HG02943 (cell line): Measurements from ENCODE around the gene KCNE1.
"Not testable (repeated sequence)": the region's sequence is repeated elsewhere in the genome, so short reads cannot be mapped to it uniquely, and the experiment has no call there.

Experiments used
- ATAC-seq: cut with Tn5 transposase; IDR thresholded peaks from one replicate; pipeline ENCODE4 v1.9.1; 2021; ENCODE audit warnings: mild to moderate bottlenecking, low read depth, moderate library complexity; ENCODE audit not compliant: unreplicated experiment

The KCNE1 gene

DNA sequence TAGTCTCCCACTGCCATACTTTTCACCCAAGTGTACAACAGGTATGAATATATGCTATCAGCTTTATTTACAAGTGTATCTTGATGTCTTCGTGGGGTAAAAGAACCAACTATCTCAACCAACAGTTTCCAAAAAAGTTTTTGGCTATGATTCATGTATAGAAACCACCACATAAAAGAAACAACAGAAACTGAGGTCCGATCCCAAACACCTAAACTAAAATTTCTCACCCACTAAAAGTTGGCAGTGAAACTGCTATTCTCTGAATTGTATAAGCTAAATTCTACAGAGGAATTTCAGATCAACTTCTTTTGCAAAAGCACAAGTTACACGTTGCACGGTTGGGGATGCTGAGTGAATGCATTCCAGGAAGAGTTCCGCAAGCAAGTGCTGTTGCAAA is 5.0 kb upstream of the KCNE1 start:
- no peak for ATAC-seq

DNA sequence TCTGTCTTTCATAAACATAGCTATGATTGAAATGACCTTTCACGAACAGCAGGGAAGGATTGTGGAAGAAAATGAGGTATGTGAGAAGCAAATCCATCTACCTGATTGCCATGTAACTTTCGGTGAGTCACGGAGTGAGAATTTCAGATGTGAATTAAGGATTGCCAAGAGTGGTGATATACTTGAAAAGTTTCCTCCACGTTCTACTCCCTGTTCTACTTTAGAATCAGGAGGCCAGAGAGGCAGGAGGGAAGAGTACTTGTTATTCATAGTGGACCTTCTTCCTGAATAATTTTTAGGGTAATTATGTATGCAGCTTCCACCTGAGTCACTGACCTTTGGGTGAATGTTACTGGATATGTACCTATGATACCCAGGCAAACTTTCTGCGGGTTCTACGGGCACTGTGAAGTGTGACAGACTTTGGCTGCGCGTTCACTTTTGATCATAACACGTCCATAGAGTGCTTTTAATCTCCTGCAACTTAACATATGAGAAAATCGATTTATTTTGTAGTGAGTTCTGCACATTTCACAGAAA is 2.6 kb upstream of the KCNE1 start:
- no peak for ATAC-seq

DNA sequence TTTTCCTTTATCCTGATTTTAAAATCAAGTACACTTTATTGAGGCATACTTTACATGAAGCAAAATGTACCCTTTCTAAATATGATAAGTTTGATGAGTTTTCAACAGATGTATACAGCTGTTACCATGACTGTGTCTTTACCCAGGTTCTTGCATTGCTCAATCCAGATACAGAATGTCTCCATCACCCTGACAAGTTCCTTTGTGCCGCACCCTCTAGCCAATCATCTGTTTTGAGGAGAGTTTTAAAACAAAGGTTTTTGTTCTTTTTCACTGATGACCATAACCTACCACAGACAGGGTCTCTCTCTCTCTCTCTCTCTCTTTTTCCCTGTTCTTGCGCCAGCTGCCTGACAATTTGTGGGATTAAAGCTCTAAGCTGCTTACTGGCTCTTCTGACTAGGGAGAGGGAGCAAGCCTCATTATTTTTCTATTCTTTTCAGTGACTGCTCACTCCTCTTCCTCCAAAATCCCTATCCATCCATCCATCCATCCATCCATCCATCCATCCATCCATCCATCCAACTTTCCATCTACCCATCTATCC is 1.2 kb upstream of the KCNE1 start:
- ATAC-seq = no peak

DNA sequence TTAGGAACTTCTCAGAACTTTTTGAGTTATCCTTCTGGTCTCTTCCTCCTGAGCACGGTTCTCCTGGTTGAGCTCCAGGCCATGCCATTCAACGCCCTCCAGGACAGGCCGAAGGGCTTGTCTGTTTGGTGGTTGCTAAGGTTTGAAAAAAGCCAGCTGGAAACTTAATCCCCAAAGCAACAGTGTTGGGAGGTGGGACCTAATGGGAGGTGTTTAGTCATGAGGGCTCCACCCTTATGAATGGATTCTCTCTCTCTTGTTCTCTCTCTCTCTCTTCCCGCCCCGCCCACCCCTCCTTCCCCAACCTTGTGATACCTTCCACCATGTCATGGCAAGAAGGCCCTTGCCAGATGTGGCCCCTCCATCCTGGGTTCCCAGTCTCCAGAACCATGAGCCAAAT is 829 bp downstream of the KCNE1 start:
- ATAC-seq = no peak

DNA sequence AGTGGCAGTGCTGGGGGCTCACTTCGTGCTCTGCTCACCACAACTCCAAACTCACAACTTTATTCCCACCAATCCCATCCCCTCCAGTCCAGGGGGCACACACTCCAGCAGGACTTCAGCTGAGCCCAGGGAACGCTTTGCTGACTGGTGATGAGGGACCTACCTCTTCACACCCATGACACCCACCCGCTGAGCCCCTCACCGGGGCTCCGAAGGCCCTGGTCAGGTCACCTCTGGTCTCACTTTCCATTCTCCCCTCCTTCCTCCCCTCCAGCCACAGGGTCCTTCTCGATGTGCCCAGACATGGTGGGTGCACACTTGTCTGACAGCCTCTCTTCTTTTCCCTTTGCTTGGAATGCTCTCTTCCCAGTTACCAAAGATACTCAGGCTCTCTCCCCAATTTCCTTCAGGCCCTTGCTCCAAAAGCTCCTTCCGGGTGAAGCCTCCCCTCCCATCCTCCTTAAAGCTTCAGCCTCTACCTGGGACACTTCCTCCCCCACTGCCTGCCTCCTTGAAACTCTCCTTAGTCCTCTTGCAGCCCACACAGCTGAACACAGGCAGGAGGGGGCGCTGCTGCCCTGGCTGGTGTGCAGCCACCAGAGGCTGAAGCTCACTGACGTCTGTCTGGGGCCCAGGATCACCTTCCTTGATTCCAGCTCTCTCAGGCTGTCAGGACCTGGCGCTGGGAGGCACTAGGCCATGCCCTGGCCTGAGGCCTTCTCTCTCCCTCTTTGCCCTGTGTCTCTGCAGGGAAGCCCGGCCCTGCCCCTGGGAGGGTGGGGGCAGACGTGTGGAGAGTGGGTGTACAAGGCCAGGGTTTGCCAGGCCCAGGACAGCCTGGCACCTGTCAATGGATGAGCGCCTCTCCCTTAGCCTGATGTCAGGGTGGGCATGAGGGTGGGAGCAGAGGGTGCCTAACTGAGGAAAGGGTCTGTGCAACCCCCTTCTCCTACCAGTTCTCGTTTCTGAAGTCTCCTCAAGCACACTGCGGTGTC is 1.6 kb downstream of the KCNE1 start:
- no peak for ATAC-seq

DNA sequence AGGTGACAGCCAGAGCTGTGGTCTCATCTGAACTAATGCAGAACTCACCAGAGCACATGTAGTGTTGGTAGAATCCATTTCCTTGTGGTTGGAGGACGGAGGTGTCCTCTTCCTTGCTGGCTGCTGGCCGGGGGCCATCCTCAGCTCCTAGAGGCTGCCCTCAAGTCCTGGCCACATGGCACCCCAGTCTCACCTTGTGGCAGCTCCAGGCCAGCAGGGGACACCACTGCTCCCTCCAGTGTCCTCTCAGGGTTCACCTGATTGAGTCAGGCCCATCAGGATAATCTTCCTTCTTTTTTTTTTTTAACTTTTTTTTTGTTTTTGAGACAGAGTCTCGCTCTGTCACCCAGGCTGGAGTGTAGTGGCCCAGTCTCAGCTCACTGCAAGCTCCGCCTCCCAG is 2.9 kb downstream of the KCNE1 start:
- no peak for ATAC-seq

DNA sequence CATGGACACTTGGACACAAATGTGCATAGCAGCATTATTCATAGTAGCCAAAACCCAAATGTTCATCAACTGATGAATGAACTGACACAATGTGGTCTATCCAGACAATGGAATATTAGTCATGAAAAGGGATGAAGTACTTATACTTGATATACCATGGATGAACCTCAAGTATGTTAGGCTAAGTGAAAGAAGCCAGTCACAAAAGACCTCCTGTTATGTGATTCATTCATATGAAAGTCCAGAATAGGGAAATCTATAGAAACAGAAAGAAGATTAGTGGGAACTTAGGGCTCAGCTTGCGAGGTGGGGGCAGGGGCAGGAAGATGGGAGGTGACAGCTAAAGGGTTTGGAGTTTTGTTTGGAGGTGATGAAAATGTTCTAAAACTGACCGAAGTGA is 7.4 kb downstream of the KCNE1 start:
- no peak for ATAC-seq

DNA sequence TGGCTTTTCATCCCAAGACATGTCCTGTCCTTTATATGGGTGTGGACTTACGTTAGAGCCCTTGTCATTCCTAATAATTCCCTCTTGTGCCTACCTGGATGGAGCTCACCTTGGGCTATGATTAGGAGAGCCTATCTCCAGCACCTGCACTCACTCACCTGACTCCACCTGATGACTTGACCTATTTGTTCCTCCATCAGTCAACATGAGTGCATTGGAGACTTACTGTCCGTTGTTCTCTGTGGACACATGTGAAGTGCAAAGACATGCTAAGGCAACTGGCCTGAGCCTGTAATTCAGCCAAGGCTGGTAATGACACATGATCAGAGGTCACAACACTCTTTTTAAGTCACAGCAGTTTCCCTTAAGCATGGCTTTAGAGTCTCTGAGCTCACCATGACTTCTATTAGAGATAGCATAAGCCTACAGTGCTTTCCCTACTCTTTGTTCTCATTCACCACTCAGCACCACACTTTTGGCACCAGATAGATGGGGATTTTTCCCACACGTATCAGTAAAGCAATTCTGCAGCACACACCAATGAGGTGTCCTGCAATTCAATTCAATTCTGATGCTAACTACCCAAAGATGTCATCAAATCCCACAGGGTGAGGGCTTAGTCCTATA is 9.4 kb downstream of the KCNE1 start:
- ATAC-seq = no peak

DNA sequence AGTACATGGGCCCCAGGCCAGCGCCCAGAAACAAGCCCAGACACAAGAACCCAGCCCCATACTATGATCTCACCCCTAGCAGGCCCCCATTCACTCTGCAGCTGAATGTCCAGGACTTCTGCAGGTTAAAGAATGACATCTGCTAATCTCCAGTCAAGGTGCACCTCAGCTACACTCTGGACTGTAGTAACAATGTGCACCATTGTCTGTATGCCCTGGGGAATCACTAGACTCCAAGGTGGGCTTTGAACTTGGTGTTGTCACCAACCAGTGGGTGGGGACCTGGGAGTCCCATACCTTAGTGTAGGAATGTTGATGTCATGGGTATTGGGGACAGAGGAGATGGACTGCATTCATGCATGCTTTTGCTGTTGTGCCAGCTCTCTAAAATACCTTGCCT is 10.3 kb downstream of the KCNE1 start:
- no peak for ATAC-seq

DNA sequence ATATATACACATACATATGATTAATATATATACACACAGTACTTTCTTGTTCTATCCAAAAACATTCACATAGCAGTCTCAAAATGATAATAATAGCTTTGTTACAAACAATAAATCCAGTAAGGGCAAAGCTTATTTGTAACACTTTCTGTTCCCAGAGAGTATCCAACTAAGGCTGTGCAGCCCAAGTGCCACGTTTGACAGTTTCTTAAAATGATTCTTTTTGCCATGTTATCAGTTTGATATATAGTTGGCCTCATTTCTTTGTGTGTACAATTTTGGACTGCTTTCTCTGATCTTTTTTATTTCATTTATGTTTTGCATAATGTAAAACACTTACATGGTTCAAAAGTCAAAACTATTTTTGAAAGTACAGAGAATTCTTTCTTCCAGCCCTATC is 11.8 kb downstream of the KCNE1 start:
- no peak for ATAC-seq

DNA sequence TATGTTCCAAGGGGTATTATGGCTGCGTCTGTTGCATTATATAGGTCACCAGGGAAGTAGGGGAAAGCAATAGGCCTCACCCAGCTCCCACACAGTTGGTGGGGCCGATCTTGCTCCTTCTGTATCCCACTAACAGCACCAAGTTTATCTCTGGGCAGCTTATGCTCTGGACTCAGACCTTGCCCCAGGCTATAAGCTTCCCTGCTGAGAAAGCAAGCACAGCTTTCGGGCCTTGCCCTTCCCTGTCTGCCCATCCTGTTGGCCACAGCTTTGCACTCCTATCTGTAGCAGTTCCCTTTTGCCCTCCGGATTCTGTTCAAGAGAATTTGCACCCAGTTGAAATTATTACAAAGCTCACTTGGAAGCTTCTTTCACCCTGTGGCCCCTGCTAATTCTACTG is 12.9 kb downstream of the KCNE1 start:
- ATAC-seq = no peak

DNA sequence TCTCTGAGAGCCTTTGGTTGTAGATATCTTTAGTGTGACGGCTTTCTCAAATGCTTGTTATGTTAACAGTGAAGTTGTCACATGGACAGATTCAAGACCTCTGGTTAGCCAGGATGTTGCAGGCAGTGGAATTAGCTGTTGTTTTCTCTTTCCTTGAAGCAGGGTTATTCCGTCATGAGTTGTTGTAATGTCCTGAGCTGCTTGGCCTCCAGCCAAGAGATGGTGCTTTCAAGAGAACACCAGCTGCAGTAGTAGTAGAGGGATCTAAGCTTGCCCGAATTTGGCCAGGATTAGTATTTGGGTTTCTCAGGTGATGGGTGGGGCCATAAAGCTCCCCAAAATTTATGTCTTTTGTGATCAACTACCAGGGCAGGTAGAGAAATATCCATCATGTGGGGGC is 13.4 kb downstream of the KCNE1 start:
- ATAC-seq = no peak

DNA sequence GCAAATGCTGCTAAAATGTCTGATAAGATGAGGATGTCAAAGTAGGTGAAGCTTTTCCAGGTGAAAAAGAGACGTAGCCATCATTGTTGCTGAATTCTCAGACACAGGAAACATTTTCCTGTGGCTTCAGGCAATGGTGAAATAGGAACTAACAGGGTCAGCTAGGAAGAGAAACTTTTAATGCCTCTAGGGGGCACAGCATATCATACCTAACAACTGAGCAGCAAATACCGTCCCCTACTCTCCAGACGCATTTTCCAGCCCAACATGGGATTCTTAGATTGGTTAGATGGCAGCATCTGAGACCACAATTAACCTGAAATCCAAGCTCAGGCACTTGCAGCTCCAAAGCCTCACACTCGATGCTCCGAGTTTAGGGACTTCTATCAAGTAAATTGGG is 28.2 kb downstream of the KCNE1 start:
- ATAC-seq = not testable (repeated sequence)

DNA sequence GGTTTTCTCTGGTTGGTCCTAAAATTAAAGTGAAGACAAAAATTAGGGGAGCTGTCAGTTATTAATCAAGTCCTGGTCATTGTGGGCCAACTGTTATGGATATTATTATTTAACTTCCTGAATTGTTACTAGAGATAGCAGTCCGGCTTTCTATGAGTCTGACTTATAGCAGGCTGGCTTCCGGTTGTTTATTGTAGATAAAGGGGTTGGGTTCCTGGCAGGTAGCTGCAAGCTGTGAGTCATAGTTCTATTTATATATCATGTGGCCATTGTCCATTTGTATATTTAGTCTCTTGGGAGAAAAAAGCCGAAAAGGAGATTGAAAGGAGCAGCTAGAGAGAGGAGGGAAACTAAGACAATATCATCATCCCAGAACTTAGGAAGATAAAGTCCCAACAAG is 28.6 kb downstream of the KCNE1 start:
- not testable (repeated sequence) for ATAC-seq

DNA sequence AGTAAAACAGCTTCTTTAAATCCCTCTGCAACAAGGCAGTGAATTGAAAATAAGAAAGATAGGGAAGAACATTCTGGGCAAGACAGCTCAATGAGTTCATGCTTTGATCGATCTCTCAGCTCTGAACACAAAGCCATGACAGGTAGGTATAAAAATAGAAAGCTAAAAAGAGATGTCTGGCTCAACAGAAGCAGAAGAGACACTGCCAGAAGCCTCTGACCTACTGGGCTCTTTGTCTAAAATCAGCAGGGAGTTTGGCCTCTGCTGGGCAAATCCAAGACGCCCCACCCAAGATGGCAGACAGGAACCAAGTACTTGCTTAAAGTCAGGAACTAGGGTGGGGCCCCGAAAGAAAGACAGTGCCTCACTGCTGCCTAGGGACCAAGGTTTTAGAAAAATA is 44.7 kb downstream of the KCNE1 start:
- ATAC-seq = not testable (repeated sequence)

DNA sequence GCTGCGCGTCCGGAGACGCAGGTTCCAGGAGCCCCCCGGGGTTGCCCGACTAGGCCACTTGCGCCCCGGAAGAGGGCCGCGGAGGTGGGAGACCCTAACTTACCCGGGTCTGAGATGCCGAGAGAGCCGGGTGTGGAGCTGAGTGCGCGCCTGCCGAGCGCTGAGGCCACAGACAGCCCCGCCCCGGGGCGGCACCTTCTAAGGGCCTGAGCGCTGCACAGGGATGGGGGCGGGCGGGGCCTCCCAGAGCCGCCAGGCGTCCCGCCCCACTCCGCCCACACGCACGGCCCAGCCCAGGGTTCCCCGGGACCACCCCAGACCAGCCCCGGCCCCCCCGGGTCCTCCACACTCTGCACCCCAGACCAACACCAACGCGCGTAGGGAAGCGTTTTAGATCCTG is 52.6 kb downstream of the KCNE1 start:
- ATAC-seq = not testable (repeated sequence)

DNA sequence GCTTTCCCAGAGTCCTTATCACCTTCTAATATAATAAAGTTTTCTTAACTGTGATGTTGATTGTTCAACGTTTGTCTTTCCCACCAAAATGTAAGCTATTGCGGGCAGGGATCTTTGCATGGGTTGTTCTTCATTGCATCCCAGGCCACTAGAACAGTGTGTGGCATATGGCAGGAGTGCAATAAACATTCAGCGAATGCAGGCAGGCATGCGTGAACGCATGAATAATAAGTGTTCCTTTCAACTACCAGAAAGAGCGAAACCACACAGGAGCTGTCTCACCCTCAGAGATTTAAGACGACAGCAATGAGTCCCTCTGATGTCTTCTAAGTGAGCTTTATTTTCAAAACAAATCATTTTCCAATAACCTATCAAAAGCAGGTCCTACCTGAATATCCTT is 53.7 kb downstream of the KCNE1 start:
- not testable (repeated sequence) for ATAC-seq

DNA sequence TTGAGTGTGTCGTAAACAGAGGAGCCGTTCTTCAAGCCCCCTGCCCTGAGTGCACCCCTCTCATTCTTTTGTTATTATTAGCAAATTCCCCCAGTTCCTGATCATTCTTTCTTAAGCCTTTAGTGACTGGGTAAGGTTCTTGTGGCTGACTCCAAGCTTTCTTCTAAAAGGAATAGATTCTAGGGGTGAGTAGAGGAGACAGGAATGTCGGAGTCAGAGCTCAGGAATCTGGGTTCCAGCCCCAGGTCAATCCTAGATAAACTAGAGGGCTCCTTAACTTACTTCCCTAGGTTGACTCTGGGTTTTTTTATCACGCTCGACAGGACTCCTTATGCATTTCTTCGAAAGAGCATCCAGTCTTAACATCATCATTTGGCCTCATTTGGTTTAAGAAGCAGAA is 55.8 kb downstream of the KCNE1 start:
- not testable (repeated sequence) for ATAC-seq

DNA sequence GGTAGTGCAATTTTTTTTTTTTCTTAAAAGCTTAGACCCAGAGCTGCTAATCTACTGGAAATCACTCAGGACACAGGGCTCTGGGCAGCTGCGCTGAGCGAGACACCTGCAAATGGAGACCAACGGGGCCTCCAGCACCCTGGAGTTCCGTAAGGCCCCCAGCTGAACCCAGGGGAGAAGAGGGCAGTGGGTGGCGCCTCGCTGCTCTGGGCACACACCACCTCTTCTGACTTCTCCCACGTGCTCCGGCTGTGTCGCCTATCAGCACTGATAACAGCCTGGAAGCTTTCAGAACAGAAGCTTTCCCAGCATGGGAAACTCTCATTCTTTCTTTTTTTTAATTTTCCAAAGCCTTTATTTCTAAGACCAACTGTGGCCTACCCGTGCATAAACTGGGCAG is 56.4 kb downstream of the KCNE1 start:
- not testable (repeated sequence) for ATAC-seq

DNA sequence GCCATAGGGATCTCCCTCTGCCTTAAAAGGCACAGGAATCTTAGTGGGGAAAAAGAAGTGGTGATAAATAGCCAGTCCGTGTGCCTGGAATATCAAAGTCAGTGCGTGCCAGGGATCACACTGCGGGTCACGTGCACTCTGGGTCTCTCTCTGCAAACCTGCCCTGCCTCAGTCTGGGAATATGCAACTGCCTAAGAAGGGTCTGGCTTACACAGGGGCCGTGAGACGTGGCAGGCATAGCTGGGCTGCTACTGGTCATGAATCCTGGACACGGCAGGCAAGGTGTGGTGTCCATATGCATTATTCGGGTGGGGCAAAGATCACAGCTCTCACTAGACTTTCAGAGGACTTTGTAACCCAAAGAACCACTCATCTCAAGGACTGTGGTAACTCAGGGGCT is 65.0 kb downstream of the KCNE1 start:
- ATAC-seq = not testable (repeated sequence)

DNA sequence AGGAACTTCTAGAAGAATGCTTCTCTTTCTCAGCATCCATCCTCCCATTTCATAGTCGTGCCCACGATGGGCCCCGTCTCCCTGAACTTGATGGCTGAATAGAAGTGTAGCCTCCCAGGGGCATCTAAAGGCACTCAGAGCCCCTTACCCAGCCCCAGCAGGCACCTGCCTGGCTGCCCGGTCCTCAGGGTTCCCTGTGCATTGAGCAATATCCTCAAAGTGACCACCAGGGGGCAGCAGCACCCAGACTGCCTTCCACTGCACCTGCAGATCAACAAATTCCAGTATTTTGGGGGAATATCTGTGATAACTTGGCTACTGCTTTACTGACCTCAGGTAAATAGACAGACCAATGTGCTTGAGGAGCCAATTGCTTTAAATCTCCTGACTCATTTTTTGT is 68.5 kb downstream of the KCNE1 start:
- ATAC-seq = not testable (repeated sequence)
